ENCODE results near the gene STOX2.

STOX2 gene

DNA sequence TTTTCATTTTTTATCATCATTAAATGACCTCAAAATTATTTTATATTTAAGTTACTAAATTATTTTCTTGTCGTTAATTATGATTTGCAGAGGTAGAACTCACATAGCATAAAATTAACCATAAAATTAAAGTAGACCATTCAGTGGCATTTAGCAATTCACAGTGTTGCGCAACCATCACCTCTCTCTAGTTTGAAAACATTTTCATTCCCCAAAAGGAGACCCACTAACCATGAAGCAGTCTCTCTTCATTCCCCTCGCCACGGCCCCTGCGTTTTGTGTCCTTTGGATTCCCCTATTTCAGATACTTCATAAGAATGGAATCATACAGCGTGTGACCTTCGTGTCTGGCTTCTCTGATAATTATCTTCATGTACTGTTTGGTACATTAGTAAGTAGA is 157.7 kb downstream of the STOX2 start:
- in situ Hi-C loops (cut with HindIII; ENCODE audit: low sequenced_read_pairs), result no loop called here

- in situ Hi-C loops (cut with HindIII; ENCODE audit: low sequenced_read_pairs), result no loop called here
Observed at GRCh38 chr4:184064877-184065276, 159.8 kb downstream of the STOX2 start.

DNA sequence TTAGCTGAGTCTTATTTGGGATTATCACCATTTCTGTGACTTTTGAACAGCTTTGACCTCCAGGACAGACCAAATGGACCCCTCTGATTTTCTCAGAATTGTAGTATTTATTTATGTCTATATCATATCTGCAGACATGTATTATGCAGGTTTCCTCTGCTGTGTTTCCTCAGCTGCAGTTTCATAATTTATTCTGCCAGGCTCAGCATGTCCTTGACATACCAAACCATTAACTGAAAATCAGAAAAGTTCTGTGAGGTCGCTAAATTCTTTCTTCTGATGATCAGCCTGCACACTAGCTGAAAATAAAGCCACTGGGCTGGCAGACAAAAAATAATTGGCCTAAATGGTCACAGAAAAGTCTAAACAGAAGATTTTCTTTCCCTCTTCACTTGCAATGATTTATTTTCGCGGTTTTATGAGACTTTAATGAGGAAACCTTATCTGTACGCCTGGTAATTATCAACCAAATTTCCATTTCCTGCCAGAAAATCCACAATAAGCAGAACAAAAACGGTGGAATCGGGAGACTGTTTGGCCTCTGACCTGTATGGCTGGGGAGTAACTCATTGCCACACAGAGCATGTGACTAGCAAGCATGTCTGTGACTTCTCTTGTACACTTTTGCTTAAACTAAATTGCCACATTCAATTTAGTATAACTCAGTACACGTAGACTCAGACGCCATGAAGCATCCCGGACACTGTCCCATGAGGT is 161.6 kb downstream of the STOX2 start:
- in situ Hi-C loops (cut with HindIII; ENCODE audit: low sequenced_read_pairs), result no loop called here

GRCh38 chr4:184067931-184068554 is 162.9 kb downstream of the STOX2 start:
- in situ Hi-C loops (cut with HindIII; ENCODE audit: low sequenced_read_pairs), result no loop called here
